GM12801 (cell line): ENCODE results near the gene SERPINB11.

Experiments
- CTCF ChIP-seq: IDR thresholded peaks from one replicate; pipeline ENCODE4 v1.5.1; 2011; ENCODE audit warnings: control low read depth; ENCODE audit not compliant: insufficient read length; ENCODE audit errors: extremely low read depth

SERPINB11 gene

GRCh38 chr18:63736876-63737275 lies 34.1 kb downstream of the SERPINB11 start:
- TF ChIP-seq CTCF = no peak

GRCh38 chr18:63741769-63742168 lies 39.0 kb downstream of the SERPINB11 start:
- TF ChIP-seq CTCF = no peak

DNA sequence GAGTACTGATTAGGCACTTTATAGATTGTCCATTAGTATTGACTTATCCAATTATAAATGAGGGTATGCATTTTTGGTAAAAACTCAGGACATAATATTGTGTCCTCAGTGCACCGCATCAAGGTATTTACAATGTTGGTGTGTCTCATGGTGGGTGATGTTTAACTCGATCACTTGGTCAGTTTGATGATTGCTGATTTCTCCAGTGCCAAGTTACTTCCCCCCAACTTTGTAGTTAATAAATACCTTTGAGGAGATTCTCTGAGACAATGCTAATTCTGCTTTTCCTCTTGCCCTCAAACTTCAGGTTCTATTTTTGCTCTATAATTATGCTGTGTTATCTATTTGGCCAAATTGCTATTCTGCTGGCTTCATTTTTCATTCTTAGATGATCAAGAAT lies 44.2 kb downstream of the SERPINB11 start:
- TF ChIP-seq CTCF = no peak

DNA sequence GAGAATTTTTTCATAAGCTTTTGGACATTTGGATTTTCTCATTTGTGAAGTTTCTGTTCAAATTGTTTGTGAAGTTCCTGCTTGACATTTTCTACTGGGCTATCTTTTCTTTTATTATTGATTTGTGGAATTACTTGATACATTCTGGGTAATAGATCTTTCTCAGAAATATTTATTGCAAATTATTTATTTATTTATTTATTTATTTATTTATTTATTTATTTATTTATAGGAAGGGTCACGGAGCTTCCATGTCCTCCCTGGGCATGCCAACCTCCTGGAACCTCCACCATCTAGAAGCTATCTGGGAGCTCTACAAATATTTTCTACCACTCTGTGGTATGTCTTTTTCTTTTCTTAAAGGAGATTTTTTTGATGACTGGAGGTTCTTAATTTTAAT lies 46.7 kb downstream of the SERPINB11 start:
- TF ChIP-seq CTCF = no peak

GRCh38 chr18:63752636-63753035 lies 49.9 kb downstream of the SERPINB11 start:
- no peak for TF ChIP-seq CTCF

GRCh38 chr18:63753676-63754075 lies 50.9 kb downstream of the SERPINB11 start:
- TF ChIP-seq CTCF = no peak

GRCh38 chr18:63757541-63757940 lies 54.8 kb downstream of the SERPINB11 start:
- TF ChIP-seq CTCF = no peak
